Mesenchymal stem cell (in vitro differentiated cells and primary cell): ENCODE measurements around the gene TNS1.

Source experiments
- DNase-seq: peaks from one replicate; pipeline ENCODE4 v3.0.0-alpha.2; 2013
- H2AFZ ChIP-seq: one replicate; pipeline ENCODE4 v1.6.1; 2013; ENCODE audit warnings: low read depth, mild to moderate bottlenecking, control low read depth, inconsistent platforms, low read length, moderate library complexity
- H2AK5ac ChIP-seq: 2 replicates; pipeline ENCODE4 v1.6.1; 2013; ENCODE audit warnings: low read length, moderate library complexity, mild to moderate bottlenecking, inconsistent platforms; ENCODE audit not compliant: severe bottlenecking
- H2BK120ac ChIP-seq: one replicate; pipeline ENCODE4 v1.6.1; 2013; ENCODE audit warnings: low read depth, mild to moderate bottlenecking, inconsistent platforms, low read length, moderate library complexity
- H2BK12ac ChIP-seq, 2 experiments: one replicate each; pipeline ENCODE4 v1.6.1; 2013; ENCODE audit warnings: inconsistent platforms in 2 of 2, low read length in 2 of 2, mild to moderate bottlenecking in 2 of 2, moderate library complexity in 2 of 2, control low read depth in 1 of 2
- H2BK15ac ChIP-seq: one replicate; pipeline ENCODE4 v1.6.1; 2013; ENCODE audit warnings: mild to moderate bottlenecking, low read depth, inconsistent platforms; ENCODE audit not compliant: poor library complexity, severe bottlenecking
- H2BK5ac ChIP-seq: 2 replicates; pipeline ENCODE4 v1.6.1; 2013; ENCODE audit warnings: low read depth, mild to moderate bottlenecking, low read length, control low read depth, inconsistent platforms; ENCODE audit not compliant: poor library complexity, severe bottlenecking
- H3K14ac ChIP-seq, 2 experiments: one replicate each; pipeline ENCODE4 v1.6.1; 2013; ENCODE audit warnings: inconsistent platforms in 2 of 2, low read length in 2 of 2, control low read depth in 1 of 2, mild to moderate bottlenecking in 1 of 2, moderate library complexity in 1 of 2
- H3K18ac ChIP-seq, 2 experiments: one replicate each; pipeline ENCODE4 v1.6.1; 2013; ENCODE audit warnings: inconsistent platforms in 2 of 2, low read length in 2 of 2, control low read depth in 1 of 2, low read depth in 1 of 2, mild to moderate bottlenecking in 1 of 2
- H3K23ac ChIP-seq, 2 experiments: one replicate each; pipeline ENCODE4 v1.6.1; 2013; ENCODE audit warnings: inconsistent platforms in 2 of 2, low read length in 2 of 2, mild to moderate bottlenecking in 2 of 2, moderate library complexity in 2 of 2, control low read depth in 1 of 2
- H3K27ac ChIP-seq: 2 replicates; pipeline ENCODE4 v1.5.1; 2013; ENCODE audit warnings: mild to moderate bottlenecking, moderate library complexity, low read length, control low read depth, inconsistent platforms; ENCODE audit not compliant: poor library complexity, severe bottlenecking
- H3K27me3 ChIP-seq, 2 experiments: 2 replicates each; pipeline versions ENCODE4 v1.6.1 to v1.7.0; 2013; ENCODE audit warnings: low read length in 2 of 2, mild to moderate bottlenecking in 2 of 2, moderate library complexity in 2 of 2, control low read depth in 1 of 2, inconsistent platforms in 1 of 2; ENCODE audit not compliant: control insufficient read depth in 1 of 2, insufficient read depth in 1 of 2
- H3K36me3 ChIP-seq, 2 experiments: 2 replicates each; pipeline versions ENCODE4 v1.6.1 to v1.7.0; 2013; ENCODE audit warnings: low read length in 2 of 2, control low read depth in 1 of 2, inconsistent platforms in 1 of 2, low read depth in 1 of 2, mild to moderate bottlenecking in 1 of 2; ENCODE audit not compliant: insufficient read depth in 2 of 2, control insufficient read depth in 1 of 2
- H3K4ac ChIP-seq, 2 experiments: one replicate each; pipeline ENCODE4 v1.6.1; 2013; ENCODE audit warnings: inconsistent platforms in 2 of 2, low read length in 2 of 2, mild to moderate bottlenecking in 2 of 2, moderate library complexity in 2 of 2, control low read depth in 1 of 2, low read depth in 1 of 2
- H3K4me1 ChIP-seq: 2 replicates; pipeline ENCODE4 v1.6.1; 2013; ENCODE audit warnings: low read depth, low read length, control low read depth; ENCODE audit not compliant: control insufficient read depth, insufficient read depth
- H3K4me2 ChIP-seq: 2 replicates; pipeline ENCODE4 v1.6.1; 2013; ENCODE audit warnings: low read length, mild to moderate bottlenecking, inconsistent platforms; ENCODE audit not compliant: poor library complexity, severe bottlenecking
- H3K4me3 ChIP-seq, 2 experiments: 2 replicates each; pipeline versions ENCODE4 v1.5.1 to v1.7.0; 2013; ENCODE audit warnings: low read length in 2 of 2, mild to moderate bottlenecking in 2 of 2, control low read depth in 1 of 2, low read depth in 1 of 2; ENCODE audit not compliant: insufficient read depth in 1 of 2
- H3K79me1 ChIP-seq: replicated peaks from 2 replicates; pipeline ENCODE4 v1.6.1; 2013; ENCODE audit warnings: mild to moderate bottlenecking, control low read depth, low read length, inconsistent platforms; ENCODE audit not compliant: poor library complexity, severe bottlenecking
- H3K9ac ChIP-seq: 2 replicates; pipeline ENCODE4 v1.7.0; 2013; ENCODE audit warnings: mild to moderate bottlenecking, low read length, moderate library complexity
- H3K9me3 ChIP-seq: 2 replicates; pipeline ENCODE4 v1.7.0; 2013; ENCODE audit warnings: mild to moderate bottlenecking, low read length; ENCODE audit not compliant: control insufficient read depth
- H4K8ac ChIP-seq: one replicate; pipeline ENCODE4 v1.6.1; 2013; ENCODE audit warnings: inconsistent platforms, mild to moderate bottlenecking, low read length, moderate library complexity
- H4K91ac ChIP-seq: one replicate; pipeline ENCODE4 v1.6.1; 2013; ENCODE audit warnings: mild to moderate bottlenecking, low read length, inconsistent platforms
- WGBS: methylation state at CpG from one replicate; pipeline ENCODE4 v1.1.7; 2013; ENCODE audit warnings: mixed read lengths; 5-methylcytosine and 5-hydroxymethylcytosine counted together

Gene TNS1

DNA sequence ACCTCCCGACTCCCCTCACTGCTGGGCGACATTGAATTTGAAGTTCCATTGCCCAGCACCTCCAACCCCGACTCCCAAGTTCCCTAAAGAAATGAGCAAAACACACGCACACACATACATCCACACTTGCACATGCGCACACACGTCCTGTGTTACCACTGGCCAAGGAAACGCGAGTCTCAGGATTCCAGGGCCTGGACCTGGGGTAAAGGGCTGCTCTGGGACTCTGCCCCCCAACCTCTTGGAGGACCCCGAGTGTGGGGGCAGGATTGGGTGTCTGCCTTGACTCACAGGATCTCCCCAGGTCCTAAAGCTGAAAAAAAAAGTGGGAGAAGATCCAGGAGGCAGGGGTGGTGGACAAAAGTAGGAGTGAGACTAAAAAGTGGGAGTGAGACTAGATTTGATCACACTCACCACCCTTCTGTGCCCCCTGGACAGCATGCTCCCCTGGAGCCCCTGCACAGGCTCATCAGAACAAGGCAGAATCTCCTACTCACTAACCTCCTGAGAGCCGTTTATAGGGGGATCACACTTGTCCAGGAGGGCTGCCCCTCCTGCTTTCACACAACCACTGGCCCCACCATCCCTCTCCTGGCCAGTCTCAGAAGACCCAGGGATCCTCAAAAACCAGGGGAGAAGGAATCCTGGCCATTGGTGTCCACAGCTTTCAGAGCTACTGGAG lies 202.2 kb downstream of the TNS1 start:
- Histone ChIP-seq H3K9me3 (no peaks in the 10 kb centered on the region), H2BK120ac (no peak overlapping the region), H3K27ac (no peak overlapping the region), H2AFZ (no peak overlapping the region), H3K4me3 (no peak overlapping the region), H3K4ac (peak overlapping the region in 1 of 2 experiments; percentile 2), H2BK15ac (no peak overlapping the region), H3K4me1 (peaks cover 3% of the 10 kb centered on the region), H3K27me3 (no peaks in the 10 kb centered on the region), H2BK5ac (no peak overlapping the region), H3K79me1 (no peaks in the 10 kb centered on the region), H3K14ac (no peak overlapping the region), H2BK12ac (no peak overlapping the region), H4K8ac (no peak overlapping the region), H2AK5ac (no peak overlapping the region), H4K91ac (no peak overlapping the region), H3K9ac (no peak overlapping the region), H3K23ac (no peak overlapping the region), H3K18ac (no peak overlapping the region), H3K4me2 (no peak overlapping the region), H3K36me3 (peaks cover 62 to 77% of the 10 kb centered on the region in 2 experiments)
- DNase-seq = no peak
- 91% methylated on average over 10 of the region's 10 CpGs for WGBS

- H2BK5ac ChIP-seq = no peak overlapping the region
- H3K4me1 ChIP-seq = peaks cover 4% of the 10 kb centered on the region
- no peak overlapping the region for H3K4ac ChIP-seq
- no peak overlapping the region for H3K14ac ChIP-seq
- no peaks in the 10 kb centered on the region for H3K27me3 ChIP-seq
- no peak for DNase-seq
- no peak overlapping the region for H3K18ac ChIP-seq
- 93% methylated on average over 11 of the region's 15 CpGs for WGBS
- no peak overlapping the region for H3K4me2 ChIP-seq
- no peaks in the 10 kb centered on the region for H3K9me3 ChIP-seq
- no peak overlapping the region for H2BK12ac ChIP-seq
- H2AFZ ChIP-seq = no peak overlapping the region
- H3K79me1 ChIP-seq = no peaks in the 10 kb centered on the region
- H2BK120ac ChIP-seq = no peak overlapping the region
- no peak overlapping the region for H4K8ac ChIP-seq
- H3K9ac ChIP-seq = no peak overlapping the region
- no peak overlapping the region for H3K4me3 ChIP-seq
- no peak overlapping the region for H3K27ac ChIP-seq
- H4K91ac ChIP-seq = no peak overlapping the region
- no peak overlapping the region for H2AK5ac ChIP-seq
- H3K36me3 ChIP-seq = peaks cover 55 to 70% of the 10 kb centered on the region in 2 experiments
- H3K23ac ChIP-seq = no peak overlapping the region
- no peak overlapping the region for H2BK15ac ChIP-seq
These were observed 203.0 kb downstream of the TNS1 start for GRCh38 chr2:217799563-217800432.

DNA sequence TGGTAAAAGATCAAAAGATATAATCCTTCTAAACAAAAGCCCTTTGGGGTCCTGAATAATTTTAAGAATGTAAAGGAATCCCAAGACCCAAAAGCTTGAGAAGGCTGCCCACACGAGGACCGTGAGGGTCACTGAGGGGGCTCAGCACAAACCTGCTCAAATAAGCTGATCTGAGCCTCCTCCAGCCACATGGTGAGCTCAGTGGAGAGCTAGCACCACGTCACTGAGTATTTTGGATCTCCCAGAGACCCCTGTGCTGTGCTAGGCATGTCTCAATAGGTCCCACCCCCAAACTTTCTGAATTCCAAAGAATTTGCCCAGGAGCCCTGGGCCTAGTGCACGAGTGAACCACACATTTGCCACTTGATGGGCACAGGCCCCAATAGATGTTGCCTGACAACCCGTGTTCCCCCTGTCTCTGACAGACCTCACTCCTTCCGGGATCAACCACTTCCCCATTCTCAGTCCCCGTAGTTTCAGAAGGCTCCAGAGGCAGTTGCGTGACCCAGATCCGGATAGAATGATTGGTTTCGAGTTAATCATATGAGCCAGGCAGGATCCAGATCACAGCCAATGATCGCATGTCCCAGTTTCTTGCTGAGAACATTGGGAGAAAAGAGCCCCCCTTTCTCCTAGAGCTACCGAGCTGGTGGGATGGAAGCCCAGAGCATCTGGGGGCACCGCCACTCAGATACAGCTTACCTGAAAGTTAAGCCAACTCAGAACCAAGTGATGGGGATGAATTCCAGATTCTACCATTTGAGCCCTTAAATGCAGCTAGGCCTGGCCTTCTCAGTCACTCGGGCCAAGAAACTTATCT lies 203.8 kb downstream of the TNS1 start:
- Histone ChIP-seq H3K4me1 (peaks cover 6% of the 10 kb centered on the region), H3K18ac (no peak overlapping the region), H2AK5ac (no peak overlapping the region), H2BK120ac (no peak overlapping the region), H3K36me3 (peaks cover 48 to 61% of the 10 kb centered on the region in 2 experiments), H2BK12ac (no peak overlapping the region), H3K27me3 (no peaks in the 10 kb centered on the region), H3K23ac (no peak overlapping the region), H3K4me3 (no peak overlapping the region), H2BK5ac (no peak overlapping the region), H3K27ac (no peak overlapping the region), H3K9ac (no peak overlapping the region), H3K14ac (no peak overlapping the region), H3K9me3 (no peaks in the 10 kb centered on the region), H2BK15ac (peak overlapping the region; percentile 7), H3K4ac (no peak overlapping the region), H4K91ac (no peak overlapping the region), H2AFZ (no peak overlapping the region), H3K4me2 (no peak overlapping the region), H4K8ac (no peak overlapping the region), H3K79me1 (no peaks in the 10 kb centered on the region)
- no peak for DNase-seq
- 93% methylated on average over 14 of the region's 14 CpGs for WGBS

GRCh38 chr2:217798191-217798590 lies 204.6 kb downstream of the TNS1 start:
- no peak overlapping the region for H3K4me2 ChIP-seq
- H2AFZ ChIP-seq = no peak overlapping the region
- H3K9ac ChIP-seq = no peak overlapping the region
- no peak overlapping the region for H3K4me3 ChIP-seq
- no peak overlapping the region for H4K91ac ChIP-seq
- no peaks in the 10 kb centered on the region for H3K27me3 ChIP-seq
- no peak overlapping the region for H2AK5ac ChIP-seq
- peaks cover 6% of the 10 kb centered on the region for H3K4me1 ChIP-seq
- no peaks in the 10 kb centered on the region for H3K9me3 ChIP-seq
- no peak overlapping the region for H4K8ac ChIP-seq
- 93% methylated on average over 3 of the region's 7 CpGs for WGBS
- H3K27ac ChIP-seq = no peak overlapping the region
- no peak overlapping the region for H2BK12ac ChIP-seq
- H3K4ac ChIP-seq = no peak overlapping the region
- H3K18ac ChIP-seq = no peak overlapping the region
- no peak overlapping the region for H3K14ac ChIP-seq
- DNase-seq = no peak
- no peak overlapping the region for H2BK120ac ChIP-seq
- no peak overlapping the region for H2BK15ac ChIP-seq
- no peak overlapping the region for H2BK5ac ChIP-seq
- H3K36me3 ChIP-seq = peaks cover 41 to 54% of the 10 kb centered on the region in 2 experiments
- H3K79me1 ChIP-seq = no peaks in the 10 kb centered on the region
- H3K23ac ChIP-seq = no peak overlapping the region
